Activated CD8-positive, alpha-beta T cell treated with anti-CD3 and anti-CD28 coated beads, Interleukin-2, amount 10 ng/mL, durations not matched to agents 7 days and 5 days (primary cell): Measurements from ENCODE around the gene GNRHR. TPM values are rescaled to one million over a fixed set of nuclear protein-coding genes. Genes with fewer than 3 reads are reported as not detected.
"Not testable (repeated sequence)": the region's sequence is repeated elsewhere in the genome, so short reads cannot be mapped to it uniquely, and the experiment has no call there.

Experiments used
- ATAC-seq: fragments of 150-1000 bp; cut with Tn5 transposase; one replicate; pipeline ENCODE4 v1.10.0; 2021; ENCODE audit warnings: moderate library complexity
- CTCF ChIA-PET: fragments of 350-600 bp; sonication (Branson Sonifier 250); formaldehyde crosslinking; loops from one replicate; lab custom pipeline; 2021; ENCODE audit warnings: antibody characterized with exemption; lab: Charles Lee
- POLR2A ChIA-PET: fragments of 350-600 bp; sonication (Branson Sonifier 250); formaldehyde crosslinking; loops from one replicate; lab custom pipeline; 2021; ENCODE audit warnings: antibody characterized with exemption; lab: Charles Lee
- DNase-seq: peaks from one replicate; pipeline ENCODE4 v3.0.0-alpha.2; 2020
- H3K27ac Mint-ChIP-seq: one replicate; pipeline ENCODE4 v1.8.0; 2021; ENCODE audit warnings: mild to moderate bottlenecking, mixed read lengths
- H3K27me3 Mint-ChIP-seq: one replicate; pipeline ENCODE4 v1.8.0; 2021; ENCODE audit warnings: low read depth, mixed read lengths
- H3K36me3 Mint-ChIP-seq: one replicate; pipeline ENCODE4 v1.8.0; 2021; ENCODE audit warnings: low read depth, mixed read lengths
- H3K4me1 Mint-ChIP-seq: one replicate; pipeline ENCODE4 v1.8.0; 2021; ENCODE audit warnings: low read depth, mixed read lengths
- H3K4me3 Mint-ChIP-seq: one replicate; pipeline ENCODE4 v1.8.0; 2021; ENCODE audit warnings: mild to moderate bottlenecking, mixed read lengths
- H3K9me3 Mint-ChIP-seq: one replicate; pipeline ENCODE4 v1.8.0; 2022; ENCODE audit warnings: mixed read lengths; ENCODE audit not compliant: insufficient read depth
- total RNA-seq, 2 experiments: library from RNA; stranded (reverse); gene quantifications; one replicate each; pipeline ENCODE4 v1.2.3, GENCODE V29; 2021

GNRHR gene
- total RNA-seq, 2 experiments from 2014 or later = not detected

- no peak overlapping the region for H3K27ac Mint-ChIP-seq
- peaks cover 7% of the 10 kb centered on the region for H3K9me3 Mint-ChIP-seq
- H3K4me1 Mint-ChIP-seq = peaks cover 18% of the 10 kb centered on the region
- no peak overlapping the region for H3K4me3 Mint-ChIP-seq
- ChIA-PET CTCF (interaction anchor here (0.7 to 3.1 kb wide), 2 partner anchors 25 to 32 kb away, joined by 3 to 16 read pairs; no protein-coding TSS in a partner anchor), POLR2A (interaction anchor here (0.6 to 1.7 kb wide), 3 partner anchors 13 to 98 kb away, joined by 3 to 7 read pairs (median 3); partner anchors contain the start of gene UBA6)
- H3K36me3 Mint-ChIP-seq = peaks cover 36% of the 10 kb centered on the region
- no peaks in the 10 kb centered on the region for H3K27me3 Mint-ChIP-seq
- DNase-seq (no peak), ATAC-seq (no peak)
Observed at GRCh38 chr4:67713529-67714247, 40.5 kb downstream of the GNRHR start.

- Mint-ChIP-seq H3K9me3 (peaks cover 10% of the 10 kb centered on the region), H3K36me3 (peaks cover 40% of the 10 kb centered on the region), H3K4me1 (peaks cover 18% of the 10 kb centered on the region), H3K27ac (no peak overlapping the region), H3K27me3 (no peaks in the 10 kb centered on the region), H3K4me3 (no peak overlapping the region)
- CTCF ChIA-PET = interaction anchor here (1.4 to 3.1 kb wide), 2 partner anchors 13 to 33 kb away, joined by 4 to 16 read pairs; no protein-coding TSS in a partner anchor
- no peak for ATAC-seq
- POLR2A ChIA-PET = interaction anchor here (1.7 kb wide), 1 partner anchor 12 kb away, joined by 7 read pairs; the partner anchor contains the start of gene UBA6
- DNase-seq = no peak
Observed at GRCh38 chr4:67712650-67713528, 41.3 kb downstream of the GNRHR start.

- no peaks in the 10 kb centered on the region for H3K27me3 Mint-ChIP-seq
- H3K9me3 Mint-ChIP-seq = peaks cover 13% of the 10 kb centered on the region
- no peak for ATAC-seq
- H3K4me1 Mint-ChIP-seq = peaks cover 18% of the 10 kb centered on the region
- POLR2A ChIA-PET = interaction anchor here (1.1 kb wide), 1 partner anchor 11 kb away, joined by 9 read pairs; the partner anchor contains the start of gene UBA6
- H3K36me3 Mint-ChIP-seq = peaks cover 45% of the 10 kb centered on the region
- no peak for DNase-seq
- no peak overlapping the region for H3K4me3 Mint-ChIP-seq
- CTCF ChIA-PET = interaction anchor here (1.4 to 3.1 kb wide), 3 partner anchors 12 to 35 kb away, joined by 4 to 16 read pairs (median 13); no protein-coding TSS in a partner anchor
- H3K27ac Mint-ChIP-seq = no peak overlapping the region
Observed at GRCh38 chr4:67712000-67712625, 42.1 kb downstream of the GNRHR start.

- POLR2A ChIA-PET, ATAC-seq, H3K27me3 Mint-ChIP-seq, CTCF ChIA-PET, DNase-seq, H3K27ac Mint-ChIP-seq, H3K4me3 Mint-ChIP-seq: not testable (repeated sequence)
- H3K4me1 Mint-ChIP-seq = peaks cover 38% of the 10 kb centered on the region
- H3K36me3 Mint-ChIP-seq = peaks cover 61% of the 10 kb centered on the region
- H3K9me3 Mint-ChIP-seq = peaks cover 30% of the 10 kb centered on the region
Observed at GRCh38 chr4:67706682-67707081, 47.5 kb downstream of the GNRHR start.

GRCh38 chr4:67704843-67705242 is 49.3 kb downstream of the GNRHR start:
- Mint-ChIP-seq H3K9me3 (peaks cover 30% of the 10 kb centered on the region), H3K27ac (peak overlapping the region; percentile 5), H3K27me3 (no peaks in the 10 kb centered on the region), H3K4me1 (peaks cover 41% of the 10 kb centered on the region), H3K4me3 (no peak overlapping the region), H3K36me3 (peaks cover 66% of the 10 kb centered on the region)
- DNase-seq = no peak
- no peak for ATAC-seq
- ChIA-PET POLR2A (no interaction called here), CTCF (interaction anchor here (1.2 kb wide), 1 partner anchor 42 kb away, joined by 3 read pairs; no protein-coding TSS in a partner anchor)

GRCh38 chr4:67702166-67702565 is 52.0 kb downstream of the GNRHR start:
- peak overlapping the region; percentile 90 for H3K4me3 Mint-ChIP-seq
- ChIA-PET POLR2A (interaction anchor here (1.2 to 3.3 kb wide), 4 partner anchors 9 to 157 kb away, joined by 3 to 27 read pairs (median 6); partner anchors contain the start of gene CENPC), CTCF (interaction anchor here (1.3 kb wide), 1 partner anchor 146 kb away, joined by 3 read pairs; no protein-coding TSS in a partner anchor)
- ATAC-seq (no peak), DNase-seq (no peak)
- H3K27ac Mint-ChIP-seq = peak overlapping the region; percentile 96
- no peaks in the 10 kb centered on the region for H3K27me3 Mint-ChIP-seq
- peaks cover 60% of the 10 kb centered on the region for H3K4me1 Mint-ChIP-seq
- peaks cover 57% of the 10 kb centered on the region for H3K36me3 Mint-ChIP-seq
- H3K9me3 Mint-ChIP-seq = peaks cover 17% of the 10 kb centered on the region

- Mint-ChIP-seq H3K4me3 (peak overlapping the region; percentile 90), H3K36me3 (peaks cover 52% of the 10 kb centered on the region), H3K4me1 (peaks cover 58% of the 10 kb centered on the region), H3K9me3 (peaks cover 12% of the 10 kb centered on the region), H3K27ac (peak overlapping the region; percentile 96), H3K27me3 (no peaks in the 10 kb centered on the region)
- DNase-seq (no peak), ATAC-seq (peak; percentile 5)
- ChIA-PET CTCF (interaction anchor here (0.7 to 2.3 kb wide), 9 partner anchors 9 to 157 kb away, joined by 3 to 12 read pairs (median 4); no protein-coding TSS in a partner anchor), POLR2A (interaction anchor here (0.8 to 3.3 kb wide), 7 partner anchors 10 to 156 kb away, joined by 3 to 27 read pairs (median 4); partner anchors contain the start of gene CENPC)
Observed at GRCh38 chr4:67701517-67701850, 52.7 kb downstream of the GNRHR start.

GRCh38 chr4:67700738-67701516 is 53.3 kb downstream of the GNRHR start, which contains the start of gene UBA6:
TSS of gene UBA6 (minus strand) at chr4:67701155. CDS start at chr4:67701119, 36 bp downstream.
- Mint-ChIP-seq H3K4me1 (peaks cover 55% of the 10 kb centered on the region), H3K9me3 (peaks cover 7% of the 10 kb centered on the region), H3K4me3 (peak within 1 kb of the TSS; percentile 90), H3K36me3 (peaks cover 48% of the 10 kb centered on the region), H3K27ac (peak within 1 kb of the TSS; percentile 96), H3K27me3 (no peaks in the 10 kb centered on the region)
- POLR2A ChIA-PET = interaction anchor here (0.6 to 3.3 kb wide), 8 partner anchors 11 to 156 kb away, joined by 3 to 27 read pairs (median 4); partner anchors contain the start of gene CENPC
- ATAC-seq = peak; percentile 94
- CTCF ChIA-PET = interaction anchor here (0.6 to 2.3 kb wide), 12 partner anchors 9 to 165 kb away, joined by 3 to 12 read pairs (median 4); no protein-coding TSS in a partner anchor
- DNase-seq = peak; percentile 97

GRCh38 chr4:67700116-67700737 is 54.0 kb downstream of the GNRHR start:
- Mint-ChIP-seq H3K9me3 (peaks cover 5% of the 10 kb centered on the region), H3K27me3 (no peaks in the 10 kb centered on the region), H3K4me1 (peaks cover 48% of the 10 kb centered on the region), H3K4me3 (peak overlapping the region; percentile 90), H3K36me3 (peaks cover 45% of the 10 kb centered on the region), H3K27ac (peak overlapping the region; percentile 96)
- CTCF ChIA-PET = interaction anchor here (0.6 to 2.3 kb wide), 13 partner anchors 8 to 675 kb away, joined by 3 to 12 read pairs (median 4); no protein-coding TSS in a partner anchor
- POLR2A ChIA-PET = interaction anchor here (0.6 to 3.3 kb wide), 7 partner anchors 11 to 177 kb away, joined by 3 to 27 read pairs (median 5); partner anchors contain the start of gene CENPC
- peak; percentile 11 for ATAC-seq
- DNase-seq = peak; percentile 34
